ENCODE results near the gene TARP.
A peak's percentile ranks its signal among the peaks of the same experiment; 100 is the strongest.

Gene TARP

DNA sequence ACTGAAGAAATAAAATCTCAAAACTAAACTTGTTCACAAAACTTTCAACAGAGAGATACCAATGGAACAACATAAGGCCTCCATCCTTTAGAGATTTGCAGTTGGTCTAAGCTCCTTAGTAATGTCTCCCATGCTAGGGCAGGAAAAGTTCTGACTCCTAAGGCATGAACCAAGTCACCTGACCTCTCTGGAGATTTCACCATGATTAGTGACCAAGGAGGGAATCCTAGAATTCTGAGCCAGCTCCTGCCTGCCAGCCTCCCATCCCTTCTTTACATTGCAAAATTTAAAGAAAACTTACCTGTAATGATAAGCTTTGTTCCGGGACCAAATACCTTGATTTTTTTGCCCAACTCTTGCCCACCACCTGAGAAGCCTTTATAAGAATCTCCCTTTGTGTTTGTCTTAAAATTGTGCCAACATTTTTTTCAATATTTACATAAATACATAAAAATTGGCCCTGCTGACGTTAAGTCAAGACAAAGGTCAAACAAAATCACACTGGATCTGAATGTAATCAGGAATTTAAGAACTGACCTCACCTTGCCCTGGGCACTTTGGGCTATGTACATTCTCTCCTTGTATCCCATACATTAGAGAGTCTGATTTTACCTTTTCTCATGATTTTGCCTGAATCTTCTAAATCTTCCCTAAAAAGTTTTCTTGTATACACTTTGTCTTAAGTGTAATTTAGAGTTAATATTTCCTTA is at the start of gene TARP:
TSS of gene TARP (minus strand) at position 351 of the 710 bp plus-strand sequence.
- no peak for DNase-seq (ENCODE audit: low spot score)

DNA sequence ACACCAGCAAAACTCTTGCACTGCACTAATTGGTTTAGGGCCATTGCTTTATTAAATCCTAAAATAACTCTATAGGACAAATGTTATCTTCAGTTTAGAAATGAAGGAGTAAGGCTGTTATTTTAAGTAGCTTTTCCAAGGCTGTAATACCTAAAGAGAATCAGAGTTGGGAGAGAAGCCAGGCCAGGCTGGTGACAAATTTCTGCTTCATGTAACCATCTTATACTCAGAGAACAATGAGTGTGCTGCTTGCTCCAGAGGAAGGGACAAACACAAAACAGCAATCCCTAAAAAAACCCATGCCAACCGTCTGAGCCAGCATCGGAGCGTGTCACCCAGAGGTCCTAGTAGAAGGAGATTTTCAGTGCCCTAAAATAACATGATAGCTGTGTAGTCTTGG is 49.7 kb upstream of the TARP start:
- no peak for DNase-seq (ENCODE audit: low spot score)

DNA sequence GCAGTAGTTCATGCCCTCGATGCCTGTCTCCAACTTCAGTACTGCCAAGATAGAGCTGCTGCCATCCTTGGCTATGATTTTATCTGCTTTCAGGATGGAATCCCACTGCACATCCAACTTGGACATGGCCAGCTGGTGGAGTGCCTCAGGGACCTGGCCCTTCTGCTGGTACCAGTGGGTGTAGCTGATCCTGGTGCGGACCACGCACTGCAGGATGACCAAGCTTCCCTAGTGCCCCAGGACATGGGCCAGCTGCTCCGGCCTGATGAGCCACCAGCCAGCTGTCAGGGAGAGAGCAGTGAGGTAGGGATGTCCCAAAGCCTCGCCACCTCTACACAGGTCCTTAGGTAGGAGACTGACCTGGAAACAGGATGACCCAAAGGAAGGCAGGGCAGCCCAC is 49.0 kb upstream of the TARP start:
- DNase-seq (ENCODE audit: low spot score): no peak

DNA sequence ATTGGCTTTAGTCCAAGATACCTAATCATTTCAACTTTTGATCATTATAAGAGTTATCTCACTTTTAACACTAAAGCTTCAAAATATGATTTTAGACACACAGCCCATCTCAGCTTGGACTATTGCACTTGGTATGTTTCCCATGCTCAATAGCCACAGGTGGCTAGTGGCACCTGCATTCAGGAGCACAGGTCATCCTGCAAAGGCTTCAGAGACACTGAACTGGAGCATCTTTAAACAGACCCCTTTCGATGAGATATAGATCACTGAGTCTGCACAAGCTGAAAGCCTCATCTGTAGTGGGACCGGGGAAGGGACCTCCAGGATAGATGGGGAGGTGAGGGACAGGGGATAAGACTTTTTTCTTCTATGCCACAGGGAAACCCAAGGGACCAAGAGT is 48.5 kb upstream of the TARP start:
- no peak for DNase-seq (ENCODE audit: low spot score)

DNA sequence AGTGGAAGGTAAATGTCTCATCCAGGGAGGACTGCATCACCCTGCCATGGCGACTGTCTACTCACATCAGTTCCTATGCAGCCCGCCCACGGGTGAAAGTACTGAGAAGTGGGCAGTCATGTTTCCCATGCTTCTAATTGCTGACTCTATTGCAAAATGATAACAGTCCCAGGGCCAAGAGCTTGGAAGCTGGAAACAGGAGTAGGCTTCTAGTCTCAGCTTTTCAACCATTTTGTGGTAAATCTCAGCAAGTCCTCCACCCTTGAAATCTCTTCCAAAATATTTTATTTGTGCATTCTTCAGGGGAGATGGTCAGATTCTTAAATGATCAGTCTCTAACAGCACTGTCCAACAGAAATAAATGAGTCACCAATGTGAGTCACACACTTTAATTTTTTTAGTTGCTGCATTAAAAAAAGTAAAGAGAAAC is 48.1 kb upstream of the TARP start:
- DNase-seq (ENCODE audit: low spot score): no peak

DNA sequence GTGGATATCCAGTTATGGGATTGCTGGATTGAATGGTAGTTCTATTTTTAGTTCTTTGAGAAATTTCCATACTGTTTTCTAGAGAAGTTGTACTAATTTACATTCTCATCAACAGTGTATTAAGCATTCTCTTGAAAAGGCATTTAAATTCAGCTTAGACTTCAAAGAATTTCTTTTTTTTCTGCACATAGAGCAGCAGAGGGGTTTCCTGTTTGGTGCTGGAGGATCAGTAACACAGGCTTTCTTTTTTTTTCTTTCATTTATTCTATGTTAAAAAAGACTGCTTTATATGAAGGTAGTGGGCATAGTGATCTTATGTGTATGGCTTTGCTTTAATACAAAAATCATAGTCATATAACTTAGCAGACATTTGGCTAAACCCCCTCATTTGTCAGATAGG is 47.6 kb upstream of the TARP start:
- DNase-seq (ENCODE audit: low spot score): no peak

DNA sequence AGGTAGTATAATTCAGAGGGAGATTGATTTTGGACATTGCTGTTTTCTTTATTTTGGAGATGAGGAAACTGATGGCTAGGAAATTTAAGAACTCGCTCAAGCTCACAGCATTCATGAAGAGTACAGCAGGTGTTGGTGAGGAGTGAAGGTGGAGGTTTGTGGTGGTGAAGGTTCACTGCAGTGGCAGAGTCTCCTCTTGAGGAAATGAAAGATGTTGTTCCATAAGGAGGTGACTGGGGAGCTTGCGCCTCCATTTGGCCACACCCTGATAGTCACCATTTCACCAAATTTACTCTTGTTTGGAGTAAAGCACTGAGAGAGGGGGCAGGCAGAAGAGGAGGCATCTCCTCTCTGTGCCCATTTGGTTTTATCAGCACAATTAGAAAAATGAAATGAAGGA is 46.4 kb upstream of the TARP start:
- no peak for DNase-seq (ENCODE audit: low spot score)

DNA sequence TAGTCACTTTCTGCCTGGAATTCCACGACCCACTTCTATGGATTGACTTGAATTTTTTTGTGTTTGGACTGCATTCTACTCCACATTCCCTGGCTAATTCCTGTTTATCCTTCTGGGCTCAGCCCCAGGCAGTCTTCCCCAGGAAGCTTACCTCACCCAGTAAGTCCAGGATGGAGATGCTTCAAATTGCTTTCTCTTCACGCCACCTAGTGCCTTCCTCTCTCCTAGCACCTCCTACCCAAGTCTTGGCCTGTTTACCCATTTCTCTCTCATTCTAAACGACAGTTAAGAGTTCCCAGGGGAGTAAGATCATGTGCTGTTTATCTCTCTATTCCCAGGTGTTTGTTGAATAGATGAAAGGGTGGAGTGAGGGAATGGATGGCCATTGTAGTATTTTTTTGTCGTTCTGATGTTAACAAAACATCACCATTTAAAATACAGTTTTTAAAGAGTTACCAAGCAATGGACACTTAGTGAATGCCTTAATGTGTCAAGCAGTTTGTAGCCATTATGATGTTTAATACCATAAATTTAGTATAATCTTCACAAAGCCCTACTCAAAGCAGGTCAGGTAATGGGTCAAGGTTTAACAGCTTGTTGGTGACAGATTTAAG is 45.5 kb upstream of the TARP start:
- DNase-seq (ENCODE audit: low spot score): peak; percentile 52

DNA sequence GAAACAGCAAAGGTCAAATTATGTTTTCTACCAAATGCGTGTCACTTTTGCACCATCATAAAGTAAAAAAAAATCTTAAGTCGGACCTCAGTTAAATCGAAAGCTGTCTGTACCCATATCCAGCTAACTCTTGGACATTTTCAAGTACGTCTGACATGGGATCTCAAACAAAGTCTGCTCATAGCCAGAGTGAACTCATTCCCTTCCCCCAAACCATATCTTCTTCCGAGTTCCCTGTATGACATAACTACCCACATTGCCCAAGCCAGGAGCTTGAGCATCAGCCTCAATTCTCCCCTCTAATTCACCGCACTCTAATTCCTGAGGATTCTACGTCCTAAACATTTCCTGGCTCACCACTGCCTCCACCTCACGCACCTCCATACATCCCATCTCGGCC is 44.8 kb upstream of the TARP start:
- no peak for DNase-seq (ENCODE audit: low spot score)

DNA sequence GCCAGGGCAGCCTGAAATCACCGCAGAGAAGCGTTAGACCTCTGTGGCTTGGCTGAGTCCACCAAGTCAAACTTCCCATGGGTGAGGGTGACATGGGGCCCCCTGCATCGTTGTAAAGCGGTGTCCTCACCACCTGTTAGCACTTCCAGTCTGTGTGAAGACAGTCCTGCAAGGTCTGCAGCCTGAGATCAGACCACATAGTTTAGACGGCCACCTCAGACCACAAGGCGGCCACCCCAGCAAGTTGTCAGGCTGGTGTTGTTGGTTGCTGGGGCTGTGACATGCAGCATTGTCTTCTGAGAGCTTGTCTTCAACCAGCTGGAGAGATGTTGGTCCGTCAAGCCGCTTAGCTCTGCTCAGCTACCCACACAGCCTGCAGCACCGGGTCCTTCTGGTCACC is 44.1 kb upstream of the TARP start:
- no peak for DNase-seq (ENCODE audit: low spot score)

DNA sequence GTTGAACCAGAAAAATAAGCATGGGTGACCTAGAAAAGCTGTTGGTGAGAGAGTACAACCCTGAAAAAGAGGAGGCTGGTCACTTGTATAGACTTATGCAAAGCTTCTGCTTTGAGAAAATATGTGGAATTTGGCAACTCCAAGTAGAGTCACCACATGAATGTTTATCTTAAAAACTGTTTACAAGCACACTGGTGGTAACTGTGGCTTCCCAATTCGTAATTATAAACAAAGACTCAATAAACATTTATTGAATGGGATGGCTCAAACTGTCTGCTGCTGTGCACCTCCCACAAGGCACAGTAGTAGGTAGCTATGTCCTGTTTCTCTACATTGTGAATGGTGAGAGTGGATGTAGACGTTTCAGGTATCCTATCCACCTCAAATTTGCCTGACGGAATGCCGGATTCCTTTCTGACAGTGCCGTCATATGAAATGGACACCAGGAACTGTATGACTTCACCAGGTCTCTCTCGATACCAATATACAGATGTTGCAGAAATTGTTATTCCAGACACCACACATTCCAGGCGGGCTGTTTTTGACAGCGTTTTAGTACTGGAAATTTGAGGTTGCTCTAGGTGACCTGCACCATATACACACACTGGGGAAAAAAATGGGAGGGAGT is 43.4 kb upstream of the TARP start:
- no peak for DNase-seq (ENCODE audit: low spot score)

DNA sequence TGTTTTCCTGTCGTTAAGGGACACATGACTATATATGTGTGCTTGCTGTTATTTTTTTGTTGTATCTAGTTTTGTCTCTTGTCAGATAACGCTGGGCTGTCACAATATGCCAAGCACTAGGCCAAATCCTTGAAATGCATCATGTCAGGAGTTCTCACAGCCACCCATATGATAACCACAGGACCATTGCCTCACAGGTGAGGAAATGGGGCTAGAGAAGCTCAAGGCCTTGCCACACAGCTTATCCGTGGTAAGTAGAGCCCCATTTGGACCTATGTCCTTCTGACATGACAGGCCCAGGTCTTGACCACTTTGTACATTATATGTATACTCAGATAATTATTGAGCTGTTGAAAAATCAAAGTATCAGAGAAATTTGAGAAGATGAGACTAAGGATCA is 42.0 kb upstream of the TARP start:
- no peak for DNase-seq (ENCODE audit: low spot score)

DNA sequence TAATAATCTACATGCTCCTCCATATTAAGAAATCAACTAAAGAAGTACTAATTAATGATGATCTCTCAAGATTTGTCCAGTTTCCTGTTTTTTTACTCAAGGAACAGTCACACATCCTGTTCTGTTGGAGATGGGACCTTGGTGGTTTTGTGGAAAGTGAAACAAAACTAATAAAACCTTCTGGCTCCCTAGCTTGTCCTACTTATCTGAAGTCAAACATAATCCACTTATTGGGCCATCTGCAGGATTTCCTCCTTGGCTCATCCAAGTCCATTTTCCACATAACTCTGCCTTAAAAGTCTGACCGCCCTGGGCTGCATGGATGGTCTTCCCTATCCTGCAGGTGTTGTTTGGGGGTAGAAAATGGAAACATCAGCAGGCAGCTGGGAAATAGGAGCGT is 39.4 kb upstream of the TARP start:
- no peak for DNase-seq (ENCODE audit: low spot score)

DNA sequence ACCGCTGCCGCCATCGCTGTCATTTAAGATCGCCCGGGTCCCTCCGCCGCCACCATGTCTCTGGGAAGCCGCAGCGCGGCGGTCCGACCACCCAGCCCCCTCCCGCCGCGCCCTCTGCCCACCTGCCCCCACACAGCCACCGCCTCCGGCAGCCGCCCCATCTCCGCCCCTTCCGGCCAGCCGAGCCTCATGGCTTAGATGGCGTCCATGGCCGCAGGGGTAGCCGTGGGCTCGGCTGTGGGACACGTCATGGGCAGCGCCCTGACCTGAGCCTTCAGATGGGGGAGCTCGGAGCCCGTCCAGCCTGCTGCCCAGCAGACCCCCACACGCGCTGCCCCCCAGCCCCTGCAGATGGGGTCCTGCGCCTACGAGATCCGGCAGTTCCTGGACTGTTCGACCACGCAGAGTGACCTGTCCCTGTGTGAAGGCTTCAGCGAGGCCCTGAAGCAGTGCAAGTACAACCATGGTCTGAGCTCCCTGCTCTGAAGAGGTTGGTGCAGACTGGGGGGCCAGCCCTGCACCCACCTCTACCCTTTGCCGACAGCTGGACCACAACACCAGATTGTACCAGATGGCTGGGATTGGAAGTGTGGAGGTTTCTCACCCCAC is 38.0 kb upstream of the TARP start:
- DNase-seq (ENCODE audit: low spot score): no peak

DNA sequence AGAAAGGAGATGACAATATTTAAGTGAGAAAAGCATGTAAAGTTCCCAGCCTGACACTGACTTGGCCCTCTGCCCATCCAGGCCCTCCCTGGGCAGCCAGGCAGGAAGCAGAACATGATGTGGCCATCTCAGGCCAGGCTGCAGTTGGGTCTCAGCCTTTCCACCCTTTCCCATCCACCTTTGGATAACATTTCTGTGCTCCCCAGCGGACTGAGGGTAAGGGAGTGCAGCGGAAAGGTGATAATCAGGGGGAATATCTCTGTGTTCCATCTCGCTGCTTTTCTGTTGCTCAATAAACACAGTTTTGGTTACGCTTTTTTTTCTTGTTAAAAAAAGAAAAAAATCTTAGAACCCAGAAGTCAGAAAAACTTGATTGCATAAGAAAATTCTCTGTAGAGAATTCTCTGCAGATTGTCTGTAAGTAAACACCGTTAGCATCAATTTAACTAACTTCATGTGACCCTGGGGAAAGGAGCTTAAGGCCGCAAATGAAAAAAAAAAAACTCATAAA is 37.2 kb upstream of the TARP start:
- DNase-seq (ENCODE audit: low spot score): no peak

DNA sequence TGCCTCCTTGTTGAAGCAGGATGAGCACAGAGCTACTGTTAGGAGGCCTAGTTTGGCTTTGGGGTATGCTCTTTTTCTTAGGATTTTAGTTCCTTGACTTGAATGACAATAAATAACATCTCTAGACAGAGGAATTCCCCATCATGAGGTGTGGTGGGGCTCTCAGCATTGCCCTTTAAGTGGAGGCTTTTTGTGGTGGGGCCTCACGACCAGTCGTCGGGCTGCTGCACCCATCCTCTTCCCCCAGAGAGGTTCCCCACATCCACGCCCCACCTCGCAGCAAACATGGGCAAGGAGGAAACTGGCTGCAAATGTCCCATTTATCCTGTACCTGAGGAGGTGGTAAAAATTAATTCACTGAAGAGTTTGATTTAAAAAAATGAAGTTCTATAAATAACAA is 36.1 kb upstream of the TARP start:
- no peak for DNase-seq (ENCODE audit: low spot score)

DNA sequence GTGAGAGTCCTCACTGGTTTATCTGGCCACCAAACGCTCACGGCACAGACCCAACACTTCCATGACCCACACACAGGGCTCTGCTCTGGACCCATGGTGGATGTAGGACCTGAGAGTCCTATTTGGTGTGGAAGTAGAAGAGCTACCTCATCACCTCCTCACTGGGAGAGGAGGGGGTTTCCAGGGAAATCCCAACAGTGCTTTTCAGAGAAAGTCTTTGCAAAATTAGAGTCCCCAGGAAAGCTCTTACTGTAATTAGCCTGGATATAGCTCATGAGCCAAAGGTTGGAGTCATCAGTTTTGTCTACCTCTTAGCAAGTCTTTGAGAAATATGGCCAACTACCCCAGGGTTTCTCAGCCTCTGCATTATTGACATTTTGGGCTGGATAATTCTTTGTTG is 34.7 kb upstream of the TARP start:
- no peak for DNase-seq (ENCODE audit: low spot score)

DNA sequence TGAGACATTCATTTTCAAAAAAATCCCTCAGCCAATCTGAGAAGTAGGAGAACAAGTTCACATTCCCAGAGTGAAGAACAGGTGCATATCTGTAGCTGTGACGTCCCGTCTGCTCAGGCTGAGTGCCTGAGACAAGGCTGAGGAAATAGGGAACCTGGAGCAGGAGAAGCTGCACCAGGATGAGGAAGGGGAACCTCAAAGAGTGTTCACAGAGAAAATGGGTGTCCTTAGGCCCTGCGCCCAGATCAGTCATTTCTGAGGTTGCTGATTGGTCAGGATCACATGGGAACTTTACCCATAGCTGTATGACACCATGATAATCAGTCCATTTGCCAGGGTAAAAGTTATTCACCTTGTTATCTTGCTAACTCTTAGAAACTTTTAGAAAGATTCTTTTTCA is 34.2 kb upstream of the TARP start:
- no peak for DNase-seq (ENCODE audit: low spot score)

DNA sequence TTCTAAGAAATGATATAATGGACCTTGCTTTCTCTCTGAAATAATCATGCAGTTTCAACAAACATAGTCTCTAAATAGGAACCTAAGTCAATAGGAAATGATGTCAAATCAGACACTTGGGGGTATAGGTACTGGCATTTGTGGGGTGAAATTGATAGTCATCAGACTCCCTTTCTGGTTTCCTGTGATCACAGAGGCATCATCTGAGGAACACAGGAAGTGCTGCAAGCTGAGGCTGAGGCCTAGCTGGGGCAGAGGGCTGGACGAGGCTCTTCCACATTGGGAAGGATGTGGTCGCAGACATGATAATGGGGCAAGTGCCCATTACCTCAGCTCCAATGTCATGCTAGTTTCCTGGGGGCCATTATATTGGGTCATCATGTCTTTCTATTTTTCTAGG is 33.5 kb upstream of the TARP start:
- no peak for DNase-seq (ENCODE audit: low spot score)

DNA sequence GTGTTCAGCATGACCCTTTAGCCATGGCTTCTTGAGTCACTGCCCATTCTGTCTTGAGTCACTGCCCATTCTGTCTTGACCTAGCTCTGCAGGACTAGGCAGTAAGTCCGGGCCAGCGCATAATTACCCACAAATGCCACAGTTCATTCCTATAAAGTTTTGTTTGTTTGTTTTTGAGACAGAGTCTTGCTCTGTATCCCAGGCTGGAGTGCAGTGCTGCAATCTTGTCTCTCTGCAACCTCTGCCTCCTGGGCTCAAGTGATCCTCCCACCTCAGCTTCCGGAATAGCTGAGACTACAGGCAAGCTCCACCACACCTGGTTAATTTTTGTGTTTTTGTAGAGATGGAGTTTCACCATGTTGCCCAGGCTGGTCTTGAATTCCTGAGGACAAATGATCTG is 32.7 kb upstream of the TARP start:
- no peak for DNase-seq (ENCODE audit: low spot score)

DNA sequence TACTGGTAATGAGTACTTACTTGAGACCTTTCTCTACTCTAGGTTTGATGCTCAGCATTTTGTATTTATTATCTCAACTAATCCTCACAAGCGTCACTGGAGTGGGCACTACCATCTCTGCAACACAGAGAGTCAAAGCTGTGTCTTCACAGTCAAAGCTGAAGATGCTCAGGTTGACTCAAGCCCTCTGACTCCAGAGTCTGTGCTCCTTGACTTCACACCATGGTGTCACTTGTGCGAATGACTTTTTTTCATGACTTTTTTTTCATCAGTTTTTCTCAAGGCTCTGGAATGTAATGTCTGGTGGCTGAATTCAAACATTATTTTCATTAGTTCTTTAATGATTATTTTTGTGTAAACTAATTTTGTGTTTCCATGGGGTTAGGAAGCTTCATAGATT is 30.4 kb upstream of the TARP start:
- DNase-seq (ENCODE audit: low spot score): no peak

DNA sequence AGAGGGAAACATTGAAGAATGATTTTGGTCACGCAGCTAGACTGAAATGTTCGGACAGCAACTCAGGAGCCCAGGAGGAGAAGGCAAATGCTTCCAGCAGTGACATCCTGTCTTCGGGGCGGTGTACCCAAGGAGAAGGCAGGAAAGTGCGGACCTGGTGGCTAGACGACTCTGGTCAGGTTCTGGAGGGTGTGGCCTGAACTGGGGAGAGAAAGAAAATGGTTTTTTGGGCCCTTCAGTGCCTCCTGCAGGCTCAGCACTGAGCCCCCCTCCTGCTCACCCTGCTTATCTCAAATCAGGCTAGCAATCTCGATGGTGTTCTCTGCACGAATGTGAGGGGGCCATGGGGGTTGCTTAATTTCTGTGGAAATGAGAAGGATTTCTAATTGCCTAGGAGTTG is 26.7 kb upstream of the TARP start:
- DNase-seq (ENCODE audit: low spot score): no peak

DNA sequence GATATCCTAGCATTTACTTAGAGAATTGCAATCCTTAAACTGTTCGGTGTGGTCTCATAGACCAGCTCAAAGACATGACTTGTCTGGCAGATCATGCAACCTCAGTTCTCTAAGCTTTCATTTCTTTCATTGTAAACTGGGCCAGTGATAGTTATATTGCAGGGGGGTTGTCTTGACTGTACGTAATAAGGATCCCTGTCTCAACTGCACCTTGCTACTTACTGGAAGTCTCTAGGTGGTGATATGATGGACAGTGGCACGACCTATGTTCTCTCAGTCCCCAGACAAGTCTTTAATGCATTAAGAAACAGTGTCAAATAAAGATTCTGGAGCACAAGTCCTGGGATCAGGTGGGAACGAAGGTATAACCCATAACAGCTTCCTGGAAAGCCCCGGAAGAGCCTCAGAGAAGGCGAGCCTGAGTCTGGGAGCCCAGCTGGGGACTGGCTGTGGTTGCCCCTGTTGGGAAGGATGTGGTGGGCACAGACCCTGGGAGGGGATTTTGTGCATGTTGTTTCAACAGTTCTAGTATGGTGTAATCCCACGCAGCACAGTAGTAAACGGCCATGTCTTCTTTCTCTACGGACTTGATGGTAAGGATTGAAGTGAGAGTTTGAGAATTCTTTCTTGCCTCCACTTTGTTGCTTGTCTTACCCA is 26.0 kb upstream of the TARP start:
- no peak for DNase-seq (ENCODE audit: low spot score)
